ENCODE data around the gene GPR62. TPM values are rescaled to one million over a fixed set of nuclear protein-coding genes. Genes with fewer than 3 reads are reported as not detected.

The GPR62 gene
- total and polyA plus RNA-seq, 2 experiments from 2014 or later, result 0.10 to 0.38 TPM

GRCh38 chr3:51938780-51939425 is 16.3 kb upstream of the GPR62 start:
- Mint-ChIP-seq H3K36me3 (ENCODE audit: low read depth) (peaks cover 65% of the 10 kb centered on the region), H3K4me1 (peaks cover 18% of the 10 kb centered on the region), H3K27ac (peak overlapping the region; percentile 40; the same call in 1 of the 2 replicates), H3K4me3 (no peak overlapping the region), H3K27me3 (ENCODE audit: insufficient read depth, low read depth, poor library complexity) (peaks cover 20% of the 10 kb centered on the region), H3K9me3 (no peaks in the 10 kb centered on the region)
- TF ChIP-seq JUNB (IDR thresholded peaks at IDR 0.05; ENCODE audit: unreplicated experiment) (no peak), POLR2AphosphoS5 (IDR thresholded peaks at IDR 0.05; ENCODE audit: low read depth) (no peak), CTCF (conservative IDR thresholded peaks at IDR 0.05; ENCODE audit: low read depth in 2 of 2) (no peak), EZH2phosphoT487 (IDR thresholded peaks at IDR 0.05; ENCODE audit: unreplicated experiment) (no peak), EZH2 (IDR thresholded peaks at IDR 0.05; ENCODE audit: low read depth, unreplicated experiment) (no peak), ETS1 (IDR thresholded peaks at IDR 0.05) (no peak), ZNF331 (CRISPR knock-in tag; IDR thresholded peaks at IDR 0.05; ENCODE audit: low read depth) (no peak), CREB1 (CRISPR knock-in tag; IDR thresholded peaks at IDR 0.05; ENCODE audit: low read depth) (no peak), NANOG (IDR thresholded peaks at IDR 0.05; ENCODE audit: borderline replicate concordance) (no peak), STAT1 (IDR thresholded peaks at IDR 0.05; ENCODE audit: unreplicated experiment) (no peak), ZNF114 (CRISPR knock-in tag; IDR thresholded peaks at IDR 0.05) (no peak)
- TF ChIP-seq, protein P1, sequence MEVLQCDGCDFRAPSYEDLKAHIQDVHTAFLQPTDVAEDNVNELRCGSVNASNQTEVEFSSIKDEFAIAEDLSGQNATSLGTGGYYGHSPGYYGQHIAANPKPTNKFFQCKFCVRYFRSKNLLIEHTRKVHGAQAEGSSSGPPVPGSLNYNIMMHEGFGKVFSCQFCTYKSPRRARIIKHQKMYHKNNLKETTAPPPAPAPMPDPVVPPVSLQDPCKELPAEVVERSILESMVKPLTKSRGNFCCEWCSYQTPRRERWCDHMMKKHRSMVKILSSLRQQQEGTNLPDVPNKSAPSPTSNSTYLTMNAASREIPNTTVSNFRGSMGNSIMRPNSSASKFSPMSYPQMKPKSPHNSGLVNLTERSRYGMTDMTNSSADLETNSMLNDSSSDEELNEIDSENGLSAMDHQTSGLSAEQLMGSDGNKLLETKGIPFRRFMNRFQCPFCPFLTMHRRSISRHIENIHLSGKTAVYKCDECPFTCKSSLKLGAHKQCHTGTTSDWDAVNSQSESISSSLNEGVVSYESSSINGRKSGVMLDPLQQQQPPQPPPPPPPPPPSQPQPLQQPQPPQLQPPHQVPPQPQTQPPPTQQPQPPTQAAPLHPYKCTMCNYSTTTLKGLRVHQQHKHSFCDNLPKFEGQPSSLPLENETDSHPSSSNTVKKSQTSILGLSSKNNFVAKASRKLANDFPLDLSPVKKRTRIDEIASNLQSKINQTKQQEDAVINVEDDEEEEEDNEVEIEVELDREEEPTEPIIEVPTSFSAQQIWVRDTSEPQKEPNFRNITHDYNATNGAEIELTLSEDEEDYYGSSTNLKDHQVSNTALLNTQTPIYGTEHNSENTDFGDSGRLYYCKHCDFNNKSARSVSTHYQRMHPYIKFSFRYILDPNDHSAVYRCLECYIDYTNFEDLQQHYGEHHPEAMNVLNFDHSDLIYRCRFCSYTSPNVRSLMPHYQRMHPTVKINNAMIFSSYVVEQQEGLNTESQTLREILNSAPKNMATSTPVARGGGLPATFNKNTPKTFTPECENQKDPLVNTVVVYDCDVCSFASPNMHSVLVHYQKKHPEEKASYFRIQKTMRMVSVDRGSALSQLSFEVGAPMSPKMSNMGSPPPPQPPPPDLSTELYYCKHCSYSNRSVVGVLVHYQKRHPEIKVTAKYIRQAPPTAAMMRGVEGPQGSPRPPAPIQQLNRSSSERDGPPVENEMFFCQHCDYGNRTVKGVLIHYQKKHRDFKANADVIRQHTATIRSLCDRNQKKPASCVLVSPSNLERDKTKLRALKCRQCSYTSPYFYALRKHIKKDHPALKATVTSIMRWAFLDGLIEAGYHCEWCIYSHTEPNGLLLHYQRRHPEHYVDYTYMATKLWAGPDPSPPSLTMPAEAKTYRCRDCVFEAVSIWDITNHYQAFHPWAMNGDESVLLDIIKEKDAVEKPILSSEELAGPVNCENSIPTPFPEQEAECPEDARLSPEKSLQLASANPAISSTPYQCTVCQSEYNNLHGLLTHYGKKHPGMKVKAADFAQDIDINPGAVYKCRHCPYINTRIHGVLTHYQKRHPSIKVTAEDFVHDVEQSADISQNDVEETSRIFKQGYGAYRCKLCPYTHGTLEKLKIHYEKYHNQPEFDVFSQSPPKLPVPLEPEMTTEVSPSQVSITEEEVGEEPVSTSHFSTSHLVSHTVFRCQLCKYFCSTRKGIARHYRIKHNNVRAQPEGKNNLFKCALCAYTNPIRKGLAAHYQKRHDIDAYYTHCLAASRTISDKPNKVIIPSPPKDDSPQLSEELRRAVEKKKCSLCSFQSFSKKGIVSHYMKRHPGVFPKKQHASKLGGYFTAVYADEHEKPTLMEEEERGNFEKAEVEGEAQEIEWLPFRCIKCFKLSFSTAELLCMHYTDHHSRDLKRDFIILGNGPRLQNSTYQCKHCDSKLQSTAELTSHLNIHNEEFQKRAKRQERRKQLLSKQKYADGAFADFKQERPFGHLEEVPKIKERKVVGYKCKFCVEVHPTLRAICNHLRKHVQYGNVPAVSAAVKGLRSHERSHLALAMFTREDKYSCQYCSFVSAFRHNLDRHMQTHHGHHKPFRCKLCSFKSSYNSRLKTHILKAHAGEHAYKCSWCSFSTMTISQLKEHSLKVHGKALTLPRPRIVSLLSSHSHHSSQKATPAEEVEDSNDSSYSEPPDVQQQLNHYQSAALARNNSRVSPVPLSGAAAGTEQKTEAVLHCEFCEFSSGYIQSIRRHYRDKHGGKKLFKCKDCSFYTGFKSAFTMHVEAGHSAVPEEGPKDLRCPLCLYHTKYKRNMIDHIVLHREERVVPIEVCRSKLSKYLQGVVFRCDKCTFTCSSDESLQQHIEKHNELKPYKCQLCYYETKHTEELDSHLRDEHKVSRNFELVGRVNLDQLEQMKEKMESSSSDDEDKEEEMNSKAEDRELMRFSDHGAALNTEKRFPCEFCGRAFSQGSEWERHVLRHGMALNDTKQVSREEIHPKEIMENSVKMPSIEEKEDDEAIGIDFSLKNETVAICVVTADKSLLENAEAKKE (CRISPR knock-in tag; IDR thresholded peaks at IDR 0.05), result no peak
- TF ChIP-seq, protein P2, sequence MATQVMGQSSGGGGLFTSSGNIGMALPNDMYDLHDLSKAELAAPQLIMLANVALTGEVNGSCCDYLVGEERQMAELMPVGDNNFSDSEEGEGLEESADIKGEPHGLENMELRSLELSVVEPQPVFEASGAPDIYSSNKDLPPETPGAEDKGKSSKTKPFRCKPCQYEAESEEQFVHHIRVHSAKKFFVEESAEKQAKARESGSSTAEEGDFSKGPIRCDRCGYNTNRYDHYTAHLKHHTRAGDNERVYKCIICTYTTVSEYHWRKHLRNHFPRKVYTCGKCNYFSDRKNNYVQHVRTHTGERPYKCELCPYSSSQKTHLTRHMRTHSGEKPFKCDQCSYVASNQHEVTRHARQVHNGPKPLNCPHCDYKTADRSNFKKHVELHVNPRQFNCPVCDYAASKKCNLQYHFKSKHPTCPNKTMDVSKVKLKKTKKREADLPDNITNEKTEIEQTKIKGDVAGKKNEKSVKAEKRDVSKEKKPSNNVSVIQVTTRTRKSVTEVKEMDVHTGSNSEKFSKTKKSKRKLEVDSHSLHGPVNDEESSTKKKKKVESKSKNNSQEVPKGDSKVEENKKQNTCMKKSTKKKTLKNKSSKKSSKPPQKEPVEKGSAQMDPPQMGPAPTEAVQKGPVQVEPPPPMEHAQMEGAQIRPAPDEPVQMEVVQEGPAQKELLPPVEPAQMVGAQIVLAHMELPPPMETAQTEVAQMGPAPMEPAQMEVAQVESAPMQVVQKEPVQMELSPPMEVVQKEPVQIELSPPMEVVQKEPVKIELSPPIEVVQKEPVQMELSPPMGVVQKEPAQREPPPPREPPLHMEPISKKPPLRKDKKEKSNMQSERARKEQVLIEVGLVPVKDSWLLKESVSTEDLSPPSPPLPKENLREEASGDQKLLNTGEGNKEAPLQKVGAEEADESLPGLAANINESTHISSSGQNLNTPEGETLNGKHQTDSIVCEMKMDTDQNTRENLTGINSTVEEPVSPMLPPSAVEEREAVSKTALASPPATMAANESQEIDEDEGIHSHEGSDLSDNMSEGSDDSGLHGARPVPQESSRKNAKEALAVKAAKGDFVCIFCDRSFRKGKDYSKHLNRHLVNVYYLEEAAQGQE (IDR thresholded peaks at IDR 0.05; ENCODE audit: unreplicated experiment), result no peak
- no peak overlapping the region for H3K4me3 ChIP-seq
- H3K79me2 ChIP-seq (replicated peaks; ENCODE audit: insufficient read depth), result peaks cover 25% of the 10 kb centered on the region
- 0 out of 2 replicates have a peak, but pooled peaks cover 2% of the 10 kb centered on the region for H3F3A ChIP-seq (replicated peaks; ENCODE audit: low read depth)
- H3K36me3 ChIP-seq (ENCODE audit: insufficient read depth), result peaks cover 12% of the 10 kb centered on the region
- peaks cover 9% of the 10 kb centered on the region; the same call in 1 of the 2 replicates for H3K4me1 ChIP-seq (ENCODE audit: insufficient read depth)
- no peaks in the 10 kb centered on the region for H3K27me3 ChIP-seq (ENCODE audit: insufficient read depth)
- H3K27ac ChIP-seq (ENCODE audit: low read depth), result no peak overlapping the region
- DNase-seq (ENCODE audit: low spot score) (no peak), ATAC-seq (no peak)
- H3K9me2 ChIP-seq (ENCODE audit: insufficient read depth), result no peaks in the 10 kb centered on the region
- no peak overlapping the region for H2AFZ ChIP-seq
- peaks cover 12% of the 10 kb centered on the region for H4K20me1 ChIP-seq (replicated peaks; ENCODE audit: insufficient read depth)
- H3K4me2 ChIP-seq, result no peak overlapping the region
